Psoas muscle (tissue), 8 donors: ENCODE measurements around the gene CDKAL1. TPM values are rescaled to one million over a fixed set of nuclear protein-coding genes. Genes with fewer than 3 reads are reported as not detected.
"Not testable (repeated sequence)": the region's sequence is repeated elsewhere in the genome, so short reads cannot be mapped to it uniquely, and the experiment has no call there.

Source experiments
- ATAC-seq, 4 donors: fragments of 200-7000 bp; cut with Tn5 transposase; one replicate each; pipeline ENCODE4 v1.9.1; 2020; ENCODE audit warnings: moderate library complexity in 3 of 4, mild to moderate bottlenecking in 2 of 4
- DNase-seq, 2 donors: peaks; one replicate each; pipeline ENCODE4 v3.0.0-alpha.2; 2020
- H3K27ac ChIP-seq: fragments of 200-600 bp; one replicate; pipeline ENCODE4 v1.8.0; 2022
- H3K27me3 ChIP-seq, 3 donors: fragments of 200-600 bp in 1 of 3; one replicate each; pipeline versions ENCODE4 v1.6.1 to v1.8.0; 2013 to 2022; ENCODE audit warnings: low read length in 2 of 3, mild to moderate bottlenecking in 2 of 3, moderate library complexity in 1 of 3; ENCODE audit not compliant: insufficient read depth in 3 of 3
- H3K36me3 ChIP-seq, 2 donors: fragments of 200-600 bp in 1 of 2; one replicate each; pipeline versions ENCODE4 v1.6.1 to v1.8.0; 2013 to 2022; ENCODE audit warnings: low read depth in 1 of 2, mild to moderate bottlenecking in 1 of 2, moderate library complexity in 1 of 2; ENCODE audit not compliant: insufficient read depth in 1 of 2
- H3K4me1 ChIP-seq: fragments of 200-600 bp; one replicate; pipeline ENCODE4 v1.8.0; 2022
- H3K4me3 ChIP-seq: fragments of 200-600 bp; one replicate; pipeline ENCODE4 v1.8.0; 2022; ENCODE audit warnings: mild to moderate bottlenecking
- H3K9me3 ChIP-seq: fragments of 200-600 bp; one replicate; pipeline ENCODE4 v1.8.0; 2022
- CTCF ChIP-seq: fragments of 200-600 bp; IDR thresholded peaks from one replicate; pipeline ENCODE4 v1.8.0; 2022; ENCODE audit warnings: antibody characterized with exemption
- WGBS, 3 donors: extraction: QIAGEN DNeasy Blood & Tissue Kit; methylation state at CpG; one replicate each; pipeline versions ENCODE4 v1.1.6 to v1.1.7; 2013; 5-methylcytosine and 5-hydroxymethylcytosine counted together
- intact Hi-C, 2 donors: fragments of 100-400 bp; cut with DNase I; formaldehyde crosslinking; loops; one replicate each; pipeline versions ENCODE4 v1.11.0 to v1.14.2; 2022
- polyA plus RNA-seq, 3 donors: library from polyadenylated mRNA; stranded (reverse); fragments of 200-250 nt; gene quantifications; one replicate each; pipeline ENCODE4 v1.2.3, GENCODE V29; 2013
- total RNA-seq, 4 donors: library from RNA; stranded (reverse); fragmentation: NEBNext Ultra II Directional in 2 of 4; extraction: Animal tissue kit (Norgen Biotek cat#: 25700) in 2 of 4; gene quantifications; one replicate each; pipeline versions ENCODE4 v1.2.1 to v1.2.4, GENCODE V29; 2021 to 2023
- donor health status: healthy with polysubstance abuse.
- donor health status: DM: no; HTN: no; CAD: no; lungs with moderate emphysema.
- donor health status: Bipolar disorder and iron deficiency.
- donor health status: healthy.
- donor health status: DM: yes; HTN: yes; CAD: no.
- donor health status: DM: no; HTN: no; CAD: no.
- donor health status: DM: no; HTN: no; CAD: no.
- donor health status: DM: yes; HTN: yes; CAD: no.

CDKAL1 gene
- total and polyA plus RNA-seq, 7 donors = 4.5 to 16.1 (median 12.9) TPM

GRCh38 chr6:20747991-20748390 lies 213.7 kb downstream of the CDKAL1 start:
- DNase-seq (no peak), ATAC-seq (no peak)
- WGBS, 3 donors = 91 to 98% (median 94%) methylated on average over 2 of the region's 2 CpGs
- H3K4me3 ChIP-seq = no peak overlapping the region
- peaks cover 31% of the 10 kb centered on the region for H3K4me1 ChIP-seq
- H3K27me3 ChIP-seq = no peaks in the 10 kb centered on the region
- no peaks in the 10 kb centered on the region for H3K9me3 ChIP-seq
- H3K36me3 ChIP-seq = no peaks in the 10 kb centered on the region
- H3K27ac ChIP-seq = no peak overlapping the region
- TF ChIP-seq CTCF = no peak
- intact Hi-C loops = no loop called here

- Histone ChIP-seq H3K36me3 (no peaks in the 10 kb centered on the region), H3K4me1 (peaks cover 27% of the 10 kb centered on the region), H3K9me3 (no peaks in the 10 kb centered on the region), H3K4me3 (no peak overlapping the region), H3K27ac (no peak overlapping the region), H3K27me3 (no peaks in the 10 kb centered on the region)
- ATAC-seq (peak in 1 of 4 donors; percentile 54), DNase-seq (no peak)
- TF ChIP-seq CTCF = no peak
- intact Hi-C loops = no loop called here
These were observed 217.2 kb downstream of the CDKAL1 start for GRCh38 chr6:20751293-20751935.

- intact Hi-C loops = no loop called here
- no peak for TF ChIP-seq CTCF
These were observed 221.4 kb downstream of the CDKAL1 start for GRCh38 chr6:20755631-20756030.

GRCh38 chr6:20756584-20757147 lies 222.4 kb downstream of the CDKAL1 start:
- WGBS, 3 donors = 96 to 100% (median 97%) methylated on average over 2 of the region's 2 CpGs
- H3K4me1 ChIP-seq, DNase-seq, H3K9me3 ChIP-seq, H3K36me3 ChIP-seq, H3K27ac ChIP-seq, ATAC-seq, H3K4me3 ChIP-seq, H3K27me3 ChIP-seq, intact Hi-C loops: not testable (repeated sequence)

More at GRCh38 chr6:20755631-20756030, 221.4 kb downstream of the CDKAL1 start:
- H3K9me3 ChIP-seq = no peaks in the 10 kb centered on the region
- peaks cover 15% of the 10 kb centered on the region for H3K4me1 ChIP-seq
- DNase-seq (no peak), ATAC-seq (no peak)
- no peak overlapping the region for H3K27ac ChIP-seq
- H3K27me3 ChIP-seq = no peaks in the 10 kb centered on the region
- H3K4me3 ChIP-seq = no peak overlapping the region
- H3K36me3 ChIP-seq = no peaks in the 10 kb centered on the region

- H3K4me3 ChIP-seq = no peak overlapping the region
- 85 to 90% (median 86%) methylated on average over 2 of the region's 2 CpGs for WGBS, 3 donors
- no peak for ATAC-seq
- H3K36me3 ChIP-seq = no peaks in the 10 kb centered on the region
- peaks cover 5% of the 10 kb centered on the region for H3K4me1 ChIP-seq
- no peak for DNase-seq
- H3K27me3 ChIP-seq = no peaks in the 10 kb centered on the region
- no peak overlapping the region for H3K27ac ChIP-seq
- TF ChIP-seq CTCF = no peak
- no peaks in the 10 kb centered on the region for H3K9me3 ChIP-seq
- intact Hi-C loops = no loop called here
These were observed 223.5 kb downstream of the CDKAL1 start for GRCh38 chr6:20757761-20758160.
